GM12891 (cell line): ENCODE results near the gene FASTKD1.

Experiments used
- PAX5 ChIP-seq: IDR thresholded peaks from 2 replicates; pipeline ENCODE4 v1.6.1; 2011; ENCODE audit warnings: low read length, moderate library complexity, mild to moderate bottlenecking; ENCODE audit not compliant: insufficient read depth, severe bottlenecking
- POLR2A ChIP-seq: IDR thresholded peaks from 2 replicates; pipeline ENCODE4 v1.6.1; 2011; ENCODE audit warnings: low read depth, low read length, control low read depth
- TAF1 ChIP-seq: IDR thresholded peaks from 2 replicates; pipeline ENCODE4 v1.6.1; 2011; ENCODE audit warnings: low read depth, low read length, control low read depth

DNA sequence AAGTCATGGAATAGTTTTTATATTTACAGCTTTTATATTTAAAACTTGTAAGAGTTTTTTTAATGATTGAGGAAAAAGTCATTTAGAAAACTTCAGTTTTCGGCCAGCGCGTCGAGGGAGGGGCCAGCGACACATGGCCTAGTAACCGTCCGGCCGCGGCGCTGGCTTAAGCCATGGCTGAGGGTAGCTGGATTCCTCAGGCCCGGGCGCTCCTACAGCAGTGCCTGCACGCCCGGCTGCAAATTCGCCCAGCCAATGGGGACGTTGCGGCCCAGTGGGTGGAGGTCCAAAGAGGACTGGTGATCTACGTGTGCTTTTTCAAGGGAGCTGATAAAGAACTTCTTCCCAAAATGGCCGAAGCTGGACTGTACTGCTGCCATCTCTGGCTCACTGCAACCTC is 69.0 kb downstream of the FASTKD1 start:
- TF ChIP-seq TAF1 (no peak), PAX5 (no peak), POLR2A (no peak)
